ENCODE data around the gene TP53TG3.
"Not testable (repeated sequence)": the region's sequence is repeated elsewhere in the genome, so short reads cannot be mapped to it uniquely, and the experiment has no call there.

The TP53TG3 gene, protein sequence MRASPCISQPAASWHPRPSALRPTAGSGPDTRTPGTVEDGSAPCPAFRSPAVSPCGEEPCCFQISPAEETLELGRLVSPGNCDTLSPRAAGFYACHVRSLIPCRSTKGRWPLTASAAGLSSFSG

DNA sequence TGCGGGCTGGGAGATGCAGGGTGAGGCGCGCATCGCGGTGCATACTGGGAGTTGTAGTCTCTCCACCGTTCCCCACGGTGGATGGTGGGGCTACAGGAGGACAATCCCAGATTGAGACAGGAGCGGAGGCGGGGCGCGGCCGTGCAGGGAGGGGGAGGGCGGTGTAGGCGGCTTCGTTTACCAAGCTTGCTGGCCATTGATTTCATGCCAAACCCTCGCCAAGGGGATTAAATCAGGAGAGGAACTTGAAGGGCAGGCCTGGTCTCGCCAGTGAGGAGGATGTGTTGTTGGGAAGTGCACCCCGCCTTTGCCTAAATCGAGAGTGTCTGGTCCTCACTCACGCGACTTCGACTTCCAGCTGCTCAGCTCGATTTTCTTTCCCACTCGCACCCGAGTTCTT, at the start of gene TP53TG3:
TSS of gene TP53TG3 (minus strand) at position 101 of the 400 bp plus-strand sequence. CDS start at position 33, 68 bp downstream.
- in situ Hi-C loops (cut with HindIII; ENCODE audit: low sequenced_read_pairs) = not testable (repeated sequence)

DNA sequence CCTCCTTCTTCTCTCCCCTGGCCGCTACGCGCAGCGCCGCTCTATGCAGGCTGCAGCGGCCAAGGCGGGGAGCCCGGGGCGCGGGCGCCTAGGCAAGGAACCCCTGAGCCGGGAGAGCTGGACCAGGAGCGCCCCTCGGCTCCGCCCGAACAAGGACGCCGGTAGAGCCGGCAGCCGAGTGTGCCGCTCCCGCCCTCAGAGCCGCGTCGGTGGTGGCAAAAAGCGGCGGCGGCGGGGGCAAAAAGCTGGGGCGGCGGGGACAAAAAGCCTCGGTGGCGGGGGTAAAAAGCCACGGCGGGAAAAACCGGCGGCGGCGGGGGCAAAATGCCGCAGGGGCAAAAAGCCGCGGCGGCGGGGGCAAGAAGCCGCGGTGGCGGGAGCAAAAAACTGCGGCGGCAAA, 25.1 kb downstream of the TP53TG3 start:
- in situ Hi-C loops (cut with HindIII; ENCODE audit: low sequenced_read_pairs) = not testable (repeated sequence)

DNA sequence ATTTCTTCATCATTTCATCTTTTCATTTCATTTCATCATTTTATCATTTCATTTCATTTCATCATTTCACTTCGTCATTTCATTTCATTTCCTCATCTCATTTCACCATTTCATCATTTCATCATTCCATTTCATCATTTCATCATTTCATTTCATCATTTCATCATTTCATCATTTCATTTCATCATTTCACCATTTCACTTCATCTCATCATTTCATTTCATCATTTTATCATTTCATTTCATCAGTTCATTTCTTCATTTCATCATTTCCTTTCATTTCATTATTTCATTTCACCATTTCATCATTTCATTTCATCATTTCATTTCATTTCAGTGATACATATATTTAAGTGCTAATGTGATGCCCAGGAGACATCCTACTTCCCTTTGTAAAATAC, 28.4 kb downstream of the TP53TG3 start:
- in situ Hi-C loops (cut with HindIII; ENCODE audit: low sequenced_read_pairs) = not testable (repeated sequence)

DNA sequence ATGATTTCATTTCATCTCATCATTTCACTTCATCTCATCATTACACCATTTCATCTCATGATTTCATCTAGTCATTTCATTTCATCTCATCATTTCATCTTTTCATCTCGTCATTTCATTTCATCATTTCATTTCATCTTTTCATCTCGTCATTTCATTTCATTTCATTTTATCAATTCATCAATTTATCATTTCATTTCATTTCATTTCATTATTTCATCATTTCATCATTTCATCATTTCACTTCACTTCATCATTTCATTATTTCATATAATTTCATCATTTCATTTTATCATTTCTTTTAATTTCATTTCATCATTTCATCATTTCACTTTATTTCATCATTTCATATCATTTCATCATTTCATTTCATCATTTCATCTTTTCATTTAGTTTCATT, 29.2 kb downstream of the TP53TG3 start:
- in situ Hi-C loops (cut with HindIII; ENCODE audit: low sequenced_read_pairs) = not testable (repeated sequence)

DNA sequence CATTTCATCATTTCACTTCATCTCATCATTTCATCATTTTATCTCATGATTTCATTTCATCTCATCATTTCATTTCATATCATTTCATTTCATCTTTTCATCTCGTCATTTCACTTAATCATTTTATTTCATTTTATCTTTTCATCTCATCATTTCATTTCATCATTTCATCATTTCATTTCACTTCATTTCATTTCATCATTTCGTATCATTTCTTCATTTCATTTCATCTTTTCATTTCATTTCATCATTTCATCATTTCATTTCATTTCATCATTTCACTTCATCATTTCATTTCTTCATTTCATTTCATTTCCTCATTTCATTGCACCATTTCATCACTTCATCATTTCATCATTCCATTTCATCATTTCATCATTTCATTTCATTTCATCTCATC, 29.8 kb downstream of the TP53TG3 start:
- in situ Hi-C loops (cut with HindIII; ENCODE audit: low sequenced_read_pairs) = not testable (repeated sequence)

DNA sequence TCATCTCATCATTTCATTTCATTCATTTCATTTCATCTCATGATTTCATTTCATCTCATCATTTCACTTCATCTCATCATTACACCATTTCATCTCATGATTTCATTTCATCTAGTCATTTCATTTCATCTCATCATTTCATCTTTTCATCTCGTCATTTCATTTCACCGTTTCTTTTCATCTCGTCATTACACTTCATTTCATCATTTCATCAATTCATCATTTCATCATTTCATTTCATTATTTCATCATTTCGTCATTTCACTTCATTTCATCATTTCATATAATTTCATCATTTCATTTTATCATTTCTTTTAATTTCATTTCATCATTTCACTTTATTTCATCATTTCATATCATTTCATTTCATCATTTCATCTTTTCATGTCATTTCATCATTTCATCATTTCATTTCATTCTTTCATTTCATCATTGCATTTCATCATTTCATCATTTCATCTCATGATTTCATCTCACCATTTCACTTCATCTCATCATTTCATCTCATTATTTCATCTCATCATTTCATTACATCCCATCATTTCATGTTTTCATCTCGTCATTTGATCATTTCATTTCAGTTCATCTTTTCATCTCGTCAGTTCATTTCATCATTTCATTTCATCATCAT, 30.6 kb downstream of the TP53TG3 start:
- in situ Hi-C loops (cut with HindIII; ENCODE audit: low sequenced_read_pairs) = not testable (repeated sequence)

DNA sequence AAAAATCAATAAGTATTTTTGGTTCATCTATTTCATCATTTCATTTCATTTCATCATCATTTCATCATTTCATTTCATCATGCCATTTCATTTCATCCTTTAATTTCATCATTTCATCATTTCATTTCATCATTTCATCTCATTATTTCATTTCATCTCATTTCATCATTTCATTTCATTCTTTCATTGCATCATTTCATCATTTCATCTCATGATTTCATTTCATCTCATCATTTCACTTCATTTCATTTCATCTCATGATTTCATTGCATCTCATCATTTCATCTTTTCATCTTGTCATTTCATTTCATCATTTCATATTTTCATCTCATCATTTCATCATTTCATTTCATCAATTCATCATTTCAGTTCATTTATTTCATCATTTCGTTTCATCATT, 31.2 kb downstream of the TP53TG3 start:
- in situ Hi-C loops (cut with HindIII; ENCODE audit: low sequenced_read_pairs) = not testable (repeated sequence)

DNA sequence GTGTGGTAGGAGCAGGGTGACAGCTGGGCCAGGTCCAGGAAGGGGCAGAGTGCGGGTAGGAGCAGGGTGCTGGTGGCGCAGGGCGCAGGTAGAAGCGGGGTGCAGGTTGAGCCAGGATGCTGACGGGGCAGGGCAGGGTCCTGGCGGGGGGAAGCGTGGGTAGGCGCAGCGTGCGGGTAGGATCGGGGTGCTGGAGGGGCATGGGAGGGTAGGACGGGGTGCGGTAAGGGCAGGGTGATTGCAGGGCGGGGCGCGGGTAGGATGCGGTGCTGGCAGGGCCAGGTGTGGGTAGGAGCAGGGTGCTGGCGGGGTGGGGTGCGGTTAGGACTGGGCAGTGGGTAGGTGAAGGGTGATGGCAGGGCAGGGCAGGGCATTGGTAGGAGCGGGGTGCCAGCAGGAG, 38.4 kb downstream of the TP53TG3 start:
- in situ Hi-C loops (cut with HindIII; ENCODE audit: low sequenced_read_pairs) = not testable (repeated sequence)

DNA sequence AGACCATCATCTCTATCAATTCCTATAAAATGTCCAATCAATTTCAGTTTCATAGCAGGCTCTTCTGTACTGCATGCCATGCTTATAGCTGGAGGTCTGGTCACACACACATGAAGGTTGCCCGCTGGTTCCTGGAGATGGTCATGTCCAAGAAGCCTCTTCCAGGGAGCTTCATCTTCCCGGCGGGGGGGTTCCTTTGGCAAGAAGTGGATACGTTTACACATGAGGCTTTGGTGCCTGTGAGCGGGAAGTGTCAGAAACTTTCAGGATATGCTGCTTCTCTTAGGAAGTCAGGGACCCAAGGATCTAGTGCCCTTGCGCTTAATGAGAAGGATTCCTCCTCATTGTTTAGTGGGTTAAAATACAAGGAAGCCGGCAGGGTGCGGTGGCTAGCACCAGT, 43.9 kb downstream of the TP53TG3 start:
- in situ Hi-C loops (cut with HindIII; ENCODE audit: low sequenced_read_pairs) = not testable (repeated sequence)

Measured in endothelial cell of hepatic sinusoid (primary cell).